Fibroblast of lung (primary cell): ENCODE results near the gene G0S2. TPM values are rescaled to one million over a fixed set of nuclear protein-coding genes. Genes with fewer than 3 reads are reported as not detected.
A peak's percentile ranks its signal among the peaks of the same experiment; 100 is the strongest.

Experiments used
- DNase-seq, 2 donors: peaks; one replicate each; pipeline versions ENCODE4 v3.0.0 to v3.0.0-alpha.2; 2010; ENCODE audit warnings: low read depth in 2 of 2
- H2AFZ ChIP-seq: 2 replicates; pipeline ENCODE4 v1.5.1; 2012; ENCODE audit warnings: low read length, control low read depth, inconsistent platforms
- H3K27ac ChIP-seq: 2 replicates; pipeline ENCODE4 v1.5.1; 2011; ENCODE audit warnings: low read length, control low read depth; ENCODE audit not compliant: insufficient read depth
- H3K27me3 ChIP-seq: 2 replicates; pipeline ENCODE4 v1.5.1; 2011; ENCODE audit warnings: mild to moderate bottlenecking, low read length; ENCODE audit not compliant: control insufficient read depth, insufficient read depth
- H3K36me3 ChIP-seq: 2 replicates; pipeline ENCODE4 v1.5.1; 2011; ENCODE audit warnings: low read length; ENCODE audit not compliant: control insufficient read depth, insufficient read depth
- H3K4me1 ChIP-seq: 2 replicates; pipeline ENCODE4 v1.5.1; 2011; ENCODE audit warnings: low read length; ENCODE audit not compliant: control insufficient read depth, insufficient read depth; ENCODE audit errors: extremely low read depth
- H3K4me2 ChIP-seq: 2 replicates; pipeline ENCODE4 v1.5.1; 2011; ENCODE audit warnings: low read length, control low read depth; ENCODE audit not compliant: insufficient read depth; ENCODE audit errors: extremely low read depth
- H3K4me3 ChIP-seq, 4 experiments: fragments of 200-600 bp in 1 of 4; sonication (generic) in 1 of 4; replicated peaks in 1 of 4; 2 replicates each; pipeline ENCODE4 v1.5.1; 2011 to 2016; ENCODE audit warnings: low read length in 4 of 4, low read depth in 3 of 4, mild to moderate bottlenecking in 3 of 4, control low read depth in 2 of 4, inconsistent platforms in 1 of 4, mixed read lengths in 1 of 4; ENCODE audit not compliant: insufficient read depth in 1 of 4; ENCODE audit errors: control extremely low read depth in 1 of 4
- H3K79me2 ChIP-seq: 2 replicates; pipeline ENCODE4 v1.5.1; 2012; ENCODE audit warnings: mild to moderate bottlenecking, low read length, inconsistent platforms; ENCODE audit not compliant: control insufficient read depth, insufficient read depth
- H3K9ac ChIP-seq: 2 replicates; pipeline ENCODE4 v1.5.1; 2011; ENCODE audit warnings: mild to moderate bottlenecking, low read length, control low read depth; ENCODE audit not compliant: insufficient read depth
- H3K9me3 ChIP-seq: 2 replicates; pipeline ENCODE4 v1.5.1; 2012; ENCODE audit warnings: low read depth, low read length; ENCODE audit not compliant: control insufficient read depth, insufficient read depth
- H4K20me1 ChIP-seq: 2 replicates; pipeline ENCODE4 v1.5.1; 2011; ENCODE audit warnings: low read length; ENCODE audit not compliant: control insufficient read depth, insufficient read depth; ENCODE audit errors: extremely low read depth
- CTCF ChIP-seq, 2 donors: IDR thresholded peaks in 1 of 2; conservative IDR thresholded peaks in 1 of 2; 1 replicate in 1 of 2; 2 replicates in 1 of 2; pipeline ENCODE4 v1.5.1; 2011 to 2012; ENCODE audit warnings: low read length in 2 of 2, control low read depth in 1 of 2, inconsistent platforms in 1 of 2, low read depth in 1 of 2, mild to moderate bottlenecking in 1 of 2
- EZH2 ChIP-seq: IDR thresholded peaks from 2 replicates; pipeline ENCODE4 v1.5.1; 2012; ENCODE audit warnings: low read length, control low read depth, mild to moderate bottlenecking; ENCODE audit errors: missing control alignments
- polyA plus RNA-seq, 2 donors: library from polyadenylated mRNA; depleted of rRNA in 1 of 2; stranded (reverse) in 1 of 2; unstranded in 1 of 2; fragments of >200 nt; gene quantifications; 2 replicates each; pipeline ENCODE4 v1.2.1, GENCODE V29; 2011 to 2012; ENCODE audit warnings: missing spikeins in 1 of 2
- total RNA-seq: library from RNA; depleted of rRNA; stranded (reverse); fragments of >200 nt; gene quantifications from 2 replicates; pipeline ENCODE4 v1.2.1, GENCODE V29; 2014

Gene G0S2
- total and polyA plus RNA-seq, 2 donors (not counting 1 experiment from before 2014, with no cell fraction given), result 3.9 to 79.1 TPM

- Histone ChIP-seq H3K27ac (no peak overlapping the region), H3K9ac (no peak overlapping the region), H3K4me1 (no peaks in the 10 kb centered on the region), H4K20me1 (no peaks in the 10 kb centered on the region), H3K79me2 (no peaks in the 10 kb centered on the region), H3K36me3 (no peaks in the 10 kb centered on the region), H3K4me3 (no peak overlapping the region), H3K4me2 (no peak overlapping the region), H2AFZ (no peak overlapping the region), H3K27me3 (no peaks in the 10 kb centered on the region), H3K9me3 (no peaks in the 10 kb centered on the region)
- no peak for TF ChIP-seq EZH2
- no peak for DNase-seq
Observed at GRCh38 chr1:209715314-209715713, 40.1 kb downstream of the G0S2 start.

- no peak overlapping the region for H3K4me2 ChIP-seq
- H3K9ac ChIP-seq, result no peak overlapping the region
- DNase-seq, result no peak
- no peak overlapping the region for H3K4me3 ChIP-seq
- TF ChIP-seq EZH2, result no peak
- no peaks in the 10 kb centered on the region for H3K9me3 ChIP-seq
- no peaks in the 10 kb centered on the region for H3K4me1 ChIP-seq
- H3K79me2 ChIP-seq, result no peaks in the 10 kb centered on the region
- no peaks in the 10 kb centered on the region for H3K27me3 ChIP-seq
- no peak overlapping the region for H2AFZ ChIP-seq
- no peaks in the 10 kb centered on the region for H4K20me1 ChIP-seq
- no peaks in the 10 kb centered on the region for H3K36me3 ChIP-seq
- H3K27ac ChIP-seq, result no peak overlapping the region
Observed at GRCh38 chr1:209717818-209718217, 42.6 kb downstream of the G0S2 start.

- H3K9ac ChIP-seq, result no peak overlapping the region
Observed at GRCh38 chr1:209720326-209720725, 45.1 kb downstream of the G0S2 start.

More at GRCh38 chr1:209720326-209720725, 45.1 kb downstream of the G0S2 start:
- DNase-seq, result peak in 1 of 2 donors; percentile 91
- TF ChIP-seq CTCF (conservative IDR thresholded peaks at IDR 0.05 in 1 of 2, IDR thresholded peaks at IDR 0.05 in 1 of 2; ENCODE audit: low read depth in 1 of 2, low read length in 2 of 2) (no peak), EZH2 (no peak)
- no peaks in the 10 kb centered on the region for H3K9me3 ChIP-seq
- H3K4me1 ChIP-seq, result no peaks in the 10 kb centered on the region
- peak overlapping the region; percentile 1 for H3K4me2 ChIP-seq
- no peaks in the 10 kb centered on the region for H4K20me1 ChIP-seq
- no peaks in the 10 kb centered on the region for H3K79me2 ChIP-seq
- no peak overlapping the region for H3K27ac ChIP-seq
- no peak overlapping the region for H2AFZ ChIP-seq
- no peaks in the 10 kb centered on the region for H3K36me3 ChIP-seq
- no peak overlapping the region for H3K4me3 ChIP-seq
- no peaks in the 10 kb centered on the region for H3K27me3 ChIP-seq
